ENCODE results near the gene AKT3.
"Not testable (repeated sequence)": the region's sequence is repeated elsewhere in the genome, so short reads cannot be mapped to it uniquely, and the experiment has no call there.

GRCh38 chr1:243649530-243649929 is 200.5 kb downstream of the AKT3 start:
- not testable (repeated sequence) for TF ChIP-seq POLR2A, POLR2AphosphoS5, TAF1, POU2F2 (IDR thresholded peaks at IDR 0.05; ENCODE audit: low read depth, low read length)

All from GM12891 (cell line).